H9 (cell line): Measurements from ENCODE around the gene TMEM182. TPM values are rescaled to one million over a fixed set of nuclear protein-coding genes. Genes with fewer than 3 reads are reported as not detected.

Experiments
- DNase-seq: peaks from one replicate; pipeline ENCODE4 v3.0.0-alpha.2; 2017
- H2AFZ ChIP-seq: one replicate; pipeline ENCODE4 v1.6.1; 2013; ENCODE audit warnings: mild to moderate bottlenecking, low read length, control low read depth, moderate library complexity
- H2AK5ac ChIP-seq: 2 replicates; pipeline ENCODE4 v1.6.1; 2013; ENCODE audit warnings: low read length, control low read depth, mixed read lengths; ENCODE audit not compliant: insufficient read length
- H2BK120ac ChIP-seq: one replicate; pipeline ENCODE4 v1.6.1; 2013; ENCODE audit warnings: low read depth, mild to moderate bottlenecking, low read length, control low read depth, inconsistent platforms; ENCODE audit not compliant: poor library complexity, severe bottlenecking
- H2BK12ac ChIP-seq: 2 replicates; pipeline ENCODE4 v1.6.1; 2013; ENCODE audit warnings: low read length, control low read depth, mixed read lengths, low read depth; ENCODE audit not compliant: insufficient read length
- H2BK15ac ChIP-seq: 2 replicates; pipeline ENCODE4 v1.6.1; 2013; ENCODE audit warnings: low read depth, low read length, control low read depth
- H2BK20ac ChIP-seq: one replicate; pipeline ENCODE4 v1.6.1; 2013; ENCODE audit warnings: low read depth, mild to moderate bottlenecking, low read length, control low read depth, inconsistent platforms; ENCODE audit not compliant: poor library complexity, severe bottlenecking
- H2BK5ac ChIP-seq: 2 replicates; pipeline ENCODE4 v1.6.1; 2013; ENCODE audit warnings: low read length, control low read depth, mixed read lengths; ENCODE audit not compliant: insufficient read length
- H3K14ac ChIP-seq: 2 replicates; pipeline ENCODE4 v1.6.1; 2013; ENCODE audit warnings: low read length, control low read depth; ENCODE audit not compliant: insufficient read depth
- H3K18ac ChIP-seq: 2 replicates; pipeline ENCODE4 v1.6.1; 2013; ENCODE audit warnings: low read depth, mild to moderate bottlenecking, mixed read lengths, low read length, control low read depth; ENCODE audit not compliant: insufficient read length
- H3K23ac ChIP-seq: 2 replicates; pipeline ENCODE4 v1.6.1; 2013; ENCODE audit warnings: low read length, control low read depth, mixed read lengths, low read depth; ENCODE audit not compliant: insufficient read length
- H3K23me2 ChIP-seq: 2 replicates; pipeline ENCODE4 v1.6.1; 2013; ENCODE audit warnings: low read depth, mild to moderate bottlenecking, mixed read lengths, low read length, control low read depth; ENCODE audit not compliant: insufficient read length, poor library complexity, severe bottlenecking
- H3K27ac ChIP-seq: 2 replicates; pipeline ENCODE4 v1.5.1; 2013; ENCODE audit warnings: low read length, control low read depth, mixed read lengths, low read depth; ENCODE audit not compliant: insufficient read length
- H3K27me3 ChIP-seq: 2 replicates; pipeline ENCODE4 v1.6.1; 2013; ENCODE audit warnings: low read length, control low read depth, inconsistent platforms; ENCODE audit not compliant: insufficient read depth
- H3K4ac ChIP-seq: 2 replicates; pipeline ENCODE4 v1.6.1; 2013; ENCODE audit warnings: low read depth, mild to moderate bottlenecking, control low read depth, inconsistent platforms, low read length, moderate library complexity
- H3K4me1 ChIP-seq: 2 replicates; pipeline ENCODE4 v1.6.1; 2013; ENCODE audit warnings: low read length, control low read depth, inconsistent platforms; ENCODE audit not compliant: insufficient read depth
- H3K4me2 ChIP-seq: 2 replicates; pipeline ENCODE4 v1.6.1; 2013; ENCODE audit warnings: low read length, control low read depth, mixed read lengths; ENCODE audit not compliant: insufficient read length, insufficient read depth
- H3K56ac ChIP-seq: 2 replicates; pipeline ENCODE4 v1.6.1; 2013; ENCODE audit warnings: low read depth, mild to moderate bottlenecking, mixed read lengths, low read length, control low read depth; ENCODE audit not compliant: insufficient read length
- H3K79me1 ChIP-seq: 2 replicates; pipeline ENCODE4 v1.6.1; 2013; ENCODE audit warnings: low read depth, mild to moderate bottlenecking, moderate library complexity, low read length, control low read depth, inconsistent platforms; ENCODE audit not compliant: insufficient read depth, poor library complexity, severe bottlenecking
- H3K79me2 ChIP-seq: 2 replicates; pipeline ENCODE4 v1.6.1; 2013; ENCODE audit warnings: low read length, control low read depth, inconsistent platforms; ENCODE audit not compliant: insufficient read depth
- H3K9ac ChIP-seq: 2 replicates; pipeline ENCODE4 v1.6.1; 2013; ENCODE audit warnings: low read length, control low read depth, mixed read lengths; ENCODE audit not compliant: insufficient read length; ENCODE audit errors: extremely low read depth
- H3K9me3 ChIP-seq: one replicate; pipeline ENCODE4 v1.6.1; 2013; ENCODE audit warnings: low read depth, low read length, inconsistent platforms; ENCODE audit not compliant: control insufficient read depth
- H3T11ph ChIP-seq: one replicate; pipeline ENCODE4 v1.6.1; 2013; ENCODE audit warnings: mild to moderate bottlenecking, low read length, control low read depth, inconsistent platforms
- H4K20me1 ChIP-seq: one replicate; pipeline ENCODE4 v1.6.1; 2013; ENCODE audit not compliant: control insufficient read depth, insufficient read length, insufficient read depth
- H4K5ac ChIP-seq: 2 replicates; pipeline ENCODE4 v1.6.1; 2013; ENCODE audit warnings: low read depth, mild to moderate bottlenecking, mixed read lengths, low read length, control low read depth; ENCODE audit not compliant: insufficient read length
- H4K8ac ChIP-seq: replicated peaks from 2 replicates; pipeline ENCODE4 v1.6.1; 2013; ENCODE audit warnings: low read length, control low read depth, mixed read lengths, low read depth; ENCODE audit not compliant: insufficient read length
- H4K91ac ChIP-seq: 2 replicates; pipeline ENCODE4 v1.6.1; 2013; ENCODE audit warnings: low read depth, mild to moderate bottlenecking, moderate library complexity, mixed read lengths, low read length, control low read depth; ENCODE audit not compliant: insufficient read length
- H3K27ac Mint-ChIP-seq, 3 experiments: 2 replicates in 2 of 3; 3 replicates in 1 of 3; pipeline ENCODE4 v1.8.0; 2020 to 2021; ENCODE audit warnings: mixed read lengths in 3 of 3, mild to moderate bottlenecking in 1 of 3, moderate library complexity in 1 of 3
- H3K27me3 Mint-ChIP-seq: 2 replicates; pipeline ENCODE4 v1.8.0; 2021; ENCODE audit warnings: low read depth, mild to moderate bottlenecking, moderate library complexity, mixed read lengths
- H3K36me3 Mint-ChIP-seq, 3 experiments: 2 replicates in 2 of 3; 3 replicates in 1 of 3; pipeline ENCODE4 v1.8.0; 2020 to 2021; ENCODE audit warnings: low read depth in 3 of 3, mixed read lengths in 3 of 3; ENCODE audit not compliant: insufficient read depth in 1 of 3
- H3K4me1 Mint-ChIP-seq, 2 experiments: 2 replicates each; pipeline ENCODE4 v1.8.0; 2020; ENCODE audit warnings: mixed read lengths in 2 of 2
- H3K4me3 Mint-ChIP-seq, 2 experiments: 2 replicates in 1 of 2; 3 replicates in 1 of 2; pipeline ENCODE4 v1.8.0; 2020 to 2021; ENCODE audit warnings: mild to moderate bottlenecking in 2 of 2, mixed read lengths in 2 of 2, moderate library complexity in 1 of 2
- H3K9me3 Mint-ChIP-seq, 2 experiments: 2 replicates in 1 of 2; 3 replicates in 1 of 2; pipeline ENCODE4 v1.8.0; 2020; ENCODE audit warnings: mild to moderate bottlenecking in 2 of 2, mixed read lengths in 2 of 2, moderate library complexity in 1 of 2
- CTCF ChIP-seq: fragments of 200-600 bp; sonication (generic); conservative IDR thresholded peaks from 3 replicates; pipeline ENCODE4 v1.8.0; 2021; ENCODE audit warnings: antibody characterized with exemption, mild to moderate bottlenecking
- WGBS: extraction: QIAGEN DNeasy Blood & Tissue Kit; methylation state at CpG from one replicate; pipeline ENCODE4 v1.1.7; 2013; ENCODE audit warnings: missing lambda C conversion rate, low lambda C conversion rate, mixed read lengths; ENCODE audit not compliant: insufficient read length; ENCODE audit errors: extremely low coverage; 5-methylcytosine and 5-hydroxymethylcytosine counted together
- total RNA-seq: library from RNA; stranded (reverse); gene quantifications from 2 replicates; pipeline ENCODE4 v1.2.1, GENCODE V29; 2021

The TMEM182 gene
- total RNA-seq, 1 experiment from 2014 or later, result 3.6 TPM

- Histone ChIP-seq H3K4me2 (no peak overlapping the region), H2BK15ac (no peak overlapping the region), H3K14ac (no peak overlapping the region), H3K18ac (no peak overlapping the region), H3K9me3 (no peaks in the 10 kb centered on the region), H3K9ac (no peak overlapping the region), H3K4me1 (no peaks in the 10 kb centered on the region), H2BK120ac (no peak overlapping the region), H3K79me2 (no peaks in the 10 kb centered on the region), H3K27me3 (no peaks in the 10 kb centered on the region), H3K23ac (no peak overlapping the region), H4K8ac (no peak overlapping the region), H2AK5ac (no peak overlapping the region), H3K4ac (no peak overlapping the region), H2BK12ac (no peak overlapping the region), H3K79me1 (no peaks in the 10 kb centered on the region), H4K91ac (no peak overlapping the region), H3K27ac (no peak overlapping the region), H2AFZ (no peak overlapping the region), H3K23me2 (no peaks in the 10 kb centered on the region), H2BK5ac (no peak overlapping the region), H3K56ac (no peak overlapping the region), H4K5ac (no peak overlapping the region), H2BK20ac (no peak overlapping the region), H3T11ph (no peak overlapping the region), H4K20me1 (no peaks in the 10 kb centered on the region)
- Mint-ChIP-seq H3K36me3 (peaks cover 0 to 13% (median 6%) of the 10 kb centered on the region in 3 experiments; a peak in 3 of 7 replicates), H3K27me3 (no peaks in the 10 kb centered on the region), H3K4me3 (no peak overlapping the region), H3K9me3 (no peaks in the 10 kb centered on the region), H3K27ac (no peak overlapping the region), H3K4me1 (peaks cover 0 to 4% of the 10 kb centered on the region in 2 experiments; a peak in 1 of 4 replicates)
- DNase-seq, result no peak
- no CpG with 5 or more reads among the region's 5 CpGs for WGBS
- TF ChIP-seq CTCF, result no peak
Observed at GRCh38 chr2:102773149-102773705, 11.4 kb downstream of the TMEM182 start.
